Fibroblast of the conjunctiva (primary cell): ENCODE results near the gene CHD9.
A peak's percentile ranks its signal among the peaks of the same experiment; 100 is the strongest.

Experiments
- DNase-seq: peaks from one replicate; pipeline ENCODE4 v3.0.0-alpha.2; 2010; ENCODE audit warnings: low read depth

The CHD9 gene

GRCh38 chr16:53094013-53094630 is 39.3 kb downstream of the CHD9 start:
- no peak for DNase-seq

- no peak for DNase-seq
These were observed 42.4 kb downstream of the CHD9 start for GRCh38 chr16:53097190-53097589.

- peak; percentile 95 for DNase-seq
These were observed 43.9 kb downstream of the CHD9 start for GRCh38 chr16:53098526-53099317.

GRCh38 chr16:53099318-53100130 is 44.7 kb downstream of the CHD9 start:
- DNase-seq = peak; percentile 87

GRCh38 chr16:53100131-53100748 is 45.4 kb downstream of the CHD9 start:
- no peak for DNase-seq

- DNase-seq = no peak
These were observed 46.1 kb downstream of the CHD9 start for GRCh38 chr16:53100889-53101288.

- DNase-seq = no peak
These were observed 49.0 kb downstream of the CHD9 start for GRCh38 chr16:53103811-53104210.

- no peak for DNase-seq
These were observed 50.8 kb downstream of the CHD9 start for GRCh38 chr16:53105565-53105964.

- DNase-seq = no peak
These were observed 56.4 kb downstream of the CHD9 start for GRCh38 chr16:53111078-53111791.

GRCh38 chr16:53112015-53112414 is 57.2 kb downstream of the CHD9 start:
- no peak for DNase-seq

GRCh38 chr16:53115047-53115446 is 60.3 kb downstream of the CHD9 start:
- no peak for DNase-seq

GRCh38 chr16:53115773-53116172 is 61.0 kb downstream of the CHD9 start:
- no peak for DNase-seq

- no peak for DNase-seq
These were observed 66.3 kb downstream of the CHD9 start for GRCh38 chr16:53121043-53121620.

GRCh38 chr16:53121661-53122060 is 66.9 kb downstream of the CHD9 start:
- no peak for DNase-seq

- no peak for DNase-seq
These were observed 69.0 kb downstream of the CHD9 start for GRCh38 chr16:53123747-53124146.

GRCh38 chr16:53126390-53126789 is 71.6 kb downstream of the CHD9 start:
- no peak for DNase-seq

- DNase-seq = no peak
These were observed 74.7 kb downstream of the CHD9 start for GRCh38 chr16:53129281-53130158.

GRCh38 chr16:53130159-53131049 is 75.6 kb downstream of the CHD9 start:
- peak; percentile 91 for DNase-seq

GRCh38 chr16:53131050-53131362 is 76.2 kb downstream of the CHD9 start:
- no peak for DNase-seq
